A673 (cell line): ENCODE results near the gene NUP85. TPM values are rescaled to one million over a fixed set of nuclear protein-coding genes. Genes with fewer than 3 reads are reported as not detected.

Experiments
- BruUV-seq: library from RNA; stranded (reverse); fragments of 400-500 nt; replicated peaks from 2 replicates; lab custom pipeline; 2021; lab: Mats Ljungman, UMichigan
- CTCF ChIA-PET: fragments of 300-600 bp; sonication (Branson Sonifier 250); formaldehyde crosslinking; loops from one replicate; lab custom pipeline; 2022; ENCODE audit warnings: antibody characterized with exemption; lab: Charles Lee
- POLR2A ChIA-PET: fragments of 300-600 bp; sonication (Branson Sonifier 250); formaldehyde crosslinking; loops from one replicate; lab custom pipeline; 2022; ENCODE audit warnings: antibody characterized with exemption; ENCODE audit not compliant: low non-redundant PET; lab: Charles Lee
- DNase-seq: peaks from one replicate; pipeline ENCODE4 v3.0.0-alpha.2; 2015; ENCODE audit warnings: low spot score
- H3K27ac ChIP-seq: fragments of 200-600 bp; sonication (generic); 2 replicates; pipeline ENCODE4 v1.5.1; 2016; ENCODE audit warnings: mixed run types, low read depth, mild to moderate bottlenecking, mixed read lengths, antibody characterized with exemption, low read length; ENCODE audit not compliant: poor library complexity, severe bottlenecking
- H3K27me3 ChIP-seq: fragments of 200-600 bp; sonication (generic); replicated peaks from 2 replicates; pipeline ENCODE4 v1.6.1; 2017; ENCODE audit warnings: mixed run types, low read depth, mild to moderate bottlenecking, mixed read lengths, antibody characterized with exemption, low read length; ENCODE audit not compliant: insufficient read depth, poor library complexity
- H3K36me3 ChIP-seq: fragments of 200-600 bp; sonication (generic); 2 replicates; pipeline ENCODE4 v1.6.1; 2016; ENCODE audit warnings: mixed run types, mild to moderate bottlenecking, mixed read lengths, antibody characterized with exemption, low read length; ENCODE audit not compliant: insufficient read depth, poor library complexity, severe bottlenecking
- H3K4me1 ChIP-seq: fragments of 200-600 bp; sonication (generic); 2 replicates; pipeline ENCODE4 v1.6.1; 2017; ENCODE audit warnings: mixed run types, mild to moderate bottlenecking, mixed read lengths, antibody characterized with exemption, low read length; ENCODE audit not compliant: insufficient read depth, poor library complexity, severe bottlenecking
- H3K4me3 ChIP-seq: fragments of 200-600 bp; sonication (generic); 2 replicates; pipeline ENCODE4 v1.5.1; 2016; ENCODE audit warnings: low read depth, mixed run types, mild to moderate bottlenecking, mixed read lengths, low read length; ENCODE audit not compliant: poor library complexity, severe bottlenecking
- H3K9me3 ChIP-seq: fragments of 200-600 bp; sonication (generic); 2 replicates; pipeline ENCODE4 v1.6.1; 2016; ENCODE audit warnings: mixed run types, low read depth, mild to moderate bottlenecking, mixed read lengths, antibody characterized with exemption, low read length; ENCODE audit not compliant: poor library complexity, severe bottlenecking
- EZH2 ChIP-seq: fragments of 200-600 bp; sonication (generic); IDR thresholded peaks from 2 replicates; pipeline ENCODE4 v1.6.1; 2017; ENCODE audit warnings: borderline replicate concordance, low read depth, mild to moderate bottlenecking, mixed read lengths, antibody characterized with exemption, low read length; ENCODE audit not compliant: poor library complexity, severe bottlenecking
- intact Hi-C: fragments of 100-400 bp; cut with micrococcal nuclease; formaldehyde crosslinking; loops from one replicate; pipeline ENCODE4 v1.10.0; 2022; ENCODE audit not compliant: unreplicated experiment
- total RNA-seq: library from RNA; stranded (reverse); gene quantifications from 2 replicates; pipeline ENCODE4 v1.2.3, GENCODE V29; 2021
- TF ChIP-seq, protein P1 (sequence below): fragments of 300-800, 200-600 bp; sonication (generic); conservative IDR thresholded peaks from 2 replicates; pipeline ENCODE4 v1.5.1; 2017; ENCODE audit warnings: low read depth, mild to moderate bottlenecking, antibody characterized with exemption, low read length, moderate library complexity, mixed read lengths

NUP85 gene
- total RNA-seq, 1 experiment from 2014 or later, result 140 TPM

DNA sequence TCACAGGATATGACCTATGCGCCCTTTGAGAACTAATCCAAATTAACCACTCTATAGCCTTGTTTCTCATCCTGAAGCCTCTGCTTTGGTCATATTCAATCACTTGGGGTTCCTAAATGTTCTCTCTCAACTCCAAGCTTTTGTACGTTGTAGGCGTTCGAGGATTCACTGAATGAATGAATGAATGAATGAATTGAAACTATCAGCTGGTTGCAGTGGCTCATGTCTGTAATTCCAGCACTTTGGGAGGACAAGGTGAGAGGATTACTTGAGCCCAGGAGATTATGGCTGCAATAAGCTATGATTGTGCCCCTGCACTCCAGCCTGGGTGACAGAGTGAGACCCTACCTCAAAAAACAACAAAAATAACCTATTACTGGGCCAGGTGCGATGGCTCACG is 16.9 kb upstream of the NUP85 start:
- Histone ChIP-seq H3K27me3 (no peaks in the 10 kb centered on the region), H3K36me3 (no peaks in the 10 kb centered on the region), H3K9me3 (no peaks in the 10 kb centered on the region), H3K4me1 (no peaks in the 10 kb centered on the region), H3K27ac (no peak overlapping the region), H3K4me3 (no peak overlapping the region)
- DNase-seq, result no peak
- CTCF ChIA-PET, result no interaction called here
- POLR2A ChIA-PET, result interaction anchor here (0.6 kb wide), 1 partner anchor 128 kb away, joined by 3 read pairs; no protein-coding TSS in a partner anchor
- TF ChIP-seq, protein P1, sequence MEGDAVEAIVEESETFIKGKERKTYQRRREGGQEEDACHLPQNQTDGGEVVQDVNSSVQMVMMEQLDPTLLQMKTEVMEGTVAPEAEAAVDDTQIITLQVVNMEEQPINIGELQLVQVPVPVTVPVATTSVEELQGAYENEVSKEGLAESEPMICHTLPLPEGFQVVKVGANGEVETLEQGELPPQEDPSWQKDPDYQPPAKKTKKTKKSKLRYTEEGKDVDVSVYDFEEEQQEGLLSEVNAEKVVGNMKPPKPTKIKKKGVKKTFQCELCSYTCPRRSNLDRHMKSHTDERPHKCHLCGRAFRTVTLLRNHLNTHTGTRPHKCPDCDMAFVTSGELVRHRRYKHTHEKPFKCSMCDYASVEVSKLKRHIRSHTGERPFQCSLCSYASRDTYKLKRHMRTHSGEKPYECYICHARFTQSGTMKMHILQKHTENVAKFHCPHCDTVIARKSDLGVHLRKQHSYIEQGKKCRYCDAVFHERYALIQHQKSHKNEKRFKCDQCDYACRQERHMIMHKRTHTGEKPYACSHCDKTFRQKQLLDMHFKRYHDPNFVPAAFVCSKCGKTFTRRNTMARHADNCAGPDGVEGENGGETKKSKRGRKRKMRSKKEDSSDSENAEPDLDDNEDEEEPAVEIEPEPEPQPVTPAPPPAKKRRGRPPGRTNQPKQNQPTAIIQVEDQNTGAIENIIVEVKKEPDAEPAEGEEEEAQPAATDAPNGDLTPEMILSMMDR, result no peak
- TF ChIP-seq EZH2, result no peak
- intact Hi-C loops, result no loop called here
- no TSS peak for BruUV-seq

DNA sequence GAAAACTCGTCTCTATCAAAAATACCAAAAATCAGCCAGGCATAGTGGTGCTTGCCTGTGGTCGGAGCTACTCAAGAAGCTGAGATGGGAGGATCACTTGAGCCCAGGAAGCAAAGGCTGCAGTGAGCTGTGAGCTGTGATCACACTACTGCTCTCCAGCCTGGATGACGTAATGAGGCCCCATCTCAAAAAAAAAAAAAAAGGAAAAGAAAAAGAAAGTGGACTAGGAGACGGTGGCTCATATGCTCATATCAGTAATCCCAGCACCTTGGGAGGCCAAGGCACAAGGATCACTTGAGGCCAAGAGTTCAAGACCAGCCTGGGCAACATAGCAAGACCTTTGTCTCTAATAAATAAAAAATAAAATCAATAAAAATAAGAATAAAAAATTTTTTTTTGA is 13.9 kb upstream of the NUP85 start:
- intact Hi-C loops, result no loop called here
- DNase-seq, result no peak
- POLR2A ChIA-PET, result no interaction called here
- H3K9me3 ChIP-seq, result no peaks in the 10 kb centered on the region
- no peak overlapping the region for H3K27ac ChIP-seq
- BruUV-seq, result no TSS peak
- CTCF ChIA-PET, result no interaction called here
- no peaks in the 10 kb centered on the region for H3K36me3 ChIP-seq
- no peak overlapping the region for H3K4me3 ChIP-seq
- no peaks in the 10 kb centered on the region for H3K4me1 ChIP-seq
- TF ChIP-seq, protein P1, result no peak
- no peak for TF ChIP-seq EZH2
- no peaks in the 10 kb centered on the region for H3K27me3 ChIP-seq

- no peaks in the 10 kb centered on the region for H3K27me3 ChIP-seq
- H3K4me1 ChIP-seq, result no peaks in the 10 kb centered on the region
- H3K4me3 ChIP-seq, result no peak overlapping the region
- ChIA-PET CTCF (no interaction called here), POLR2A (no interaction called here)
- no peak overlapping the region for H3K27ac ChIP-seq
- BruUV-seq, result no TSS peak
- TF ChIP-seq, protein P1, result no peak
- no peak for TF ChIP-seq EZH2
- H3K9me3 ChIP-seq, result no peaks in the 10 kb centered on the region
- intact Hi-C loops, result no loop called here
- DNase-seq, result no peak
- no peaks in the 10 kb centered on the region for H3K36me3 ChIP-seq
Measured at GRCh38 chr17:75194879-75195278, 10.6 kb upstream of the NUP85 start.
